Measurements from ENCODE around the gene FAM163B. TPM values are rescaled to one million over a fixed set of nuclear protein-coding genes. Genes with fewer than 3 reads are reported as not detected.

The FAM163B gene
- total RNA-seq, 2 donors from 2014 or later = not detected

DNA sequence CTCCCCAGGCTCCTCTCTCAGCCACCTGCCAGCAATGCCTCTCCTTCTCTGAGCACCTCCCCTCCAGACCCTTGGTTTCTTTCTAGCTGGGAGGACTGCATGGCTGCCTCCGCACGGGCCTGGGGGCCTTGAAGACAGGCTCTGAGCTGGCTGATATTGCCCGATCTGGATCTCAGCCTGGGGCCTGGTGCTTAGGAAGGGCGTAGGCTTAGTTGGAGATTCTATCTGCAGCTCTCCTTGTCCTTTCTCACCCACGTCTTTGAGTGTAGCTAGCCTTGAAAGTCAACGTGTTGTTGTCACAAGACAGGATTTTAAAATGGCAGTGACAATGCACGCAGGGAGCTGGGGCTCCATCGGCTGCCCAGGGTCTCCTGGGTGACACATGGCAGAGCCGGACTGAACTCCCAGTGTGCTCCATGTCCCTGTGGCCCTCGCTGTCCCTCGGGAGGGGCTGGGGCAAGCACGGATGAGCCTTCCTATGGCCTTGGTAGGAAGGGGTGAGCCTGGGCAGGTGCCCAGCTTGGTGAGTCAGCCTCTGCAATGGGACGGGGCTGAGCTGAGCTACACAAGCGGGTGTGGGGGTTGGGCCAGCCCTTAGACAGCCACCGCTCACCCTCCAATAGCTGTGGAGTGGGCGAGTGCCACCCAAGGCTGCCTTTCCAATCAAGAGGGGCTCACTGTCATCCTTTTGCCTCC is 65.3 kb downstream of the FAM163B start:
- Mint-ChIP-seq H3K4me3 (no peak overlapping the region), H3K9me3 (no peaks in the 10 kb centered on the region), H3K27me3 (ENCODE audit: insufficient read depth) (peaks cover 2% of the 10 kb centered on the region), H3K27ac (no peak overlapping the region), H3K4me1 (peaks cover 4% of the 10 kb centered on the region), H3K36me3 (ENCODE audit: low read depth) (no peaks in the 10 kb centered on the region)
- Histone ChIP-seq H3K36me3 (ENCODE audit: control insufficient read depth, insufficient read depth, low read length) (no peaks in the 10 kb centered on the region), H3K4me1 (ENCODE audit: control insufficient read depth, insufficient read depth, low read length) (no peaks in the 10 kb centered on the region), H3K27ac (ENCODE audit: low read depth, low read length) (no peak overlapping the region), H3K9ac (ENCODE audit: extremely low read depth, low read length, poor library complexity, severe bottlenecking) (no peak overlapping the region), H3K4me3 (ENCODE audit: low read length) (no peak overlapping the region), H3K9me3 (ENCODE audit: control insufficient read depth, low read length) (no peaks in the 10 kb centered on the region), H3K27me3 (ENCODE audit: control insufficient read depth, insufficient read depth, low read length, poor library complexity, severe bottlenecking) (no peaks in the 10 kb centered on the region)
- TF ChIP-seq, protein P1, sequence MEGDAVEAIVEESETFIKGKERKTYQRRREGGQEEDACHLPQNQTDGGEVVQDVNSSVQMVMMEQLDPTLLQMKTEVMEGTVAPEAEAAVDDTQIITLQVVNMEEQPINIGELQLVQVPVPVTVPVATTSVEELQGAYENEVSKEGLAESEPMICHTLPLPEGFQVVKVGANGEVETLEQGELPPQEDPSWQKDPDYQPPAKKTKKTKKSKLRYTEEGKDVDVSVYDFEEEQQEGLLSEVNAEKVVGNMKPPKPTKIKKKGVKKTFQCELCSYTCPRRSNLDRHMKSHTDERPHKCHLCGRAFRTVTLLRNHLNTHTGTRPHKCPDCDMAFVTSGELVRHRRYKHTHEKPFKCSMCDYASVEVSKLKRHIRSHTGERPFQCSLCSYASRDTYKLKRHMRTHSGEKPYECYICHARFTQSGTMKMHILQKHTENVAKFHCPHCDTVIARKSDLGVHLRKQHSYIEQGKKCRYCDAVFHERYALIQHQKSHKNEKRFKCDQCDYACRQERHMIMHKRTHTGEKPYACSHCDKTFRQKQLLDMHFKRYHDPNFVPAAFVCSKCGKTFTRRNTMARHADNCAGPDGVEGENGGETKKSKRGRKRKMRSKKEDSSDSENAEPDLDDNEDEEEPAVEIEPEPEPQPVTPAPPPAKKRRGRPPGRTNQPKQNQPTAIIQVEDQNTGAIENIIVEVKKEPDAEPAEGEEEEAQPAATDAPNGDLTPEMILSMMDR (conservative IDR thresholded peaks at IDR 0.05) = no peak
- DNase-seq = no peak
- WGBS, 2 experiments (ENCODE audit: insufficient coverage in 1 of 2, insufficient read length in 1 of 2) = 88 to 90% methylated on average over 9 to 16 of the region's 16 CpGs

GRCh38 chr9:133542002-133542401 is 67.2 kb downstream of the FAM163B start:
- H3K27me3 Mint-ChIP-seq (ENCODE audit: insufficient read depth) = peaks cover 3% of the 10 kb centered on the region
- WGBS, 2 experiments (ENCODE audit: insufficient coverage in 1 of 2, insufficient read length in 1 of 2) = 78 to 85% methylated on average over 5 to 11 of the region's 13 CpGs
- no peaks in the 10 kb centered on the region for H3K9me3 Mint-ChIP-seq
- no peak for DNase-seq
- Histone ChIP-seq H3K4me1 (ENCODE audit: control insufficient read depth, insufficient read depth, low read length) (no peaks in the 10 kb centered on the region), H3K9me3 (ENCODE audit: control insufficient read depth, low read length) (no peaks in the 10 kb centered on the region), H3K4me3 (ENCODE audit: low read length) (no peak overlapping the region), H3K27me3 (ENCODE audit: control insufficient read depth, insufficient read depth, low read length, poor library complexity, severe bottlenecking) (no peaks in the 10 kb centered on the region), H3K27ac (ENCODE audit: low read depth, low read length) (no peak overlapping the region), H3K36me3 (ENCODE audit: control insufficient read depth, insufficient read depth, low read length) (no peaks in the 10 kb centered on the region), H3K9ac (ENCODE audit: extremely low read depth, low read length, poor library complexity, severe bottlenecking) (no peak overlapping the region)
- TF ChIP-seq, protein P1 (conservative IDR thresholded peaks at IDR 0.05) = no peak
- H3K36me3 Mint-ChIP-seq (ENCODE audit: low read depth) = no peaks in the 10 kb centered on the region
- no peak overlapping the region for H3K4me3 Mint-ChIP-seq
- no peak overlapping the region for H3K27ac Mint-ChIP-seq
- H3K4me1 Mint-ChIP-seq = peaks cover 4% of the 10 kb centered on the region

GRCh38 chr9:133540698-133541025 is 68.5 kb downstream of the FAM163B start:
- no peaks in the 10 kb centered on the region for H3K36me3 ChIP-seq (ENCODE audit: control insufficient read depth, insufficient read depth, low read length)
- peak; percentile 72 for DNase-seq
- WGBS, 2 experiments (ENCODE audit: insufficient coverage in 1 of 2, insufficient read length in 1 of 2) = 89 to 91% methylated on average over 10 to 18 of the region's 18 CpGs
- Mint-ChIP-seq H3K27me3 (ENCODE audit: insufficient read depth) (peaks cover 7% of the 10 kb centered on the region), H3K9me3 (no peaks in the 10 kb centered on the region), H3K27ac (no peak overlapping the region), H3K36me3 (ENCODE audit: low read depth) (no peaks in the 10 kb centered on the region), H3K4me3 (no peak overlapping the region), H3K4me1 (peaks cover 4% of the 10 kb centered on the region)
- H3K4me3 ChIP-seq (ENCODE audit: low read length) = no peak overlapping the region
- H3K9ac ChIP-seq (ENCODE audit: extremely low read depth, low read length, poor library complexity, severe bottlenecking) = no peak overlapping the region
- H3K27me3 ChIP-seq (ENCODE audit: control insufficient read depth, insufficient read depth, low read length, poor library complexity, severe bottlenecking) = no peaks in the 10 kb centered on the region
- TF ChIP-seq, protein P1 (conservative IDR thresholded peaks at IDR 0.05) = peak; percentile 57
- no peaks in the 10 kb centered on the region for H3K4me1 ChIP-seq (ENCODE audit: control insufficient read depth, insufficient read depth, low read length)
- no peaks in the 10 kb centered on the region for H3K9me3 ChIP-seq (ENCODE audit: control insufficient read depth, low read length)
- no peak overlapping the region for H3K27ac ChIP-seq (ENCODE audit: low read depth, low read length)

Measured in endodermal cell (in vitro differentiated cells).